GM10248 (cell line): Measurements from ENCODE around the gene TMEM129.

Source experiments
- CTCF ChIA-PET: fragments of 300-600 bp; sonication (Branson Sonifier 250); formaldehyde crosslinking; extraction: SDS; loops from one replicate; lab custom pipeline; 2021; ENCODE audit warnings: antibody characterized with exemption; lab: Yijun Ruan, JAX
- POLR2A ChIA-PET: fragments of 350-650 bp; sonication (Branson Sonifier 250); formaldehyde crosslinking; extraction: SDS; loops from one replicate; lab custom pipeline; 2020; ENCODE audit warnings: antibody characterized with exemption; lab: Yijun Ruan, JAX
- DNase-seq: peaks from one replicate; pipeline ENCODE4 v3.0.0; 2012; ENCODE audit errors: extremely low spot score
- CTCF ChIP-seq: IDR thresholded peaks from 2 replicates; pipeline ENCODE4 v1.5.1; 2012; ENCODE audit warnings: mild to moderate bottlenecking, low read depth; ENCODE audit errors: extremely low read depth, missing control alignments, control extremely low read depth

The TMEM129 gene

DNA sequence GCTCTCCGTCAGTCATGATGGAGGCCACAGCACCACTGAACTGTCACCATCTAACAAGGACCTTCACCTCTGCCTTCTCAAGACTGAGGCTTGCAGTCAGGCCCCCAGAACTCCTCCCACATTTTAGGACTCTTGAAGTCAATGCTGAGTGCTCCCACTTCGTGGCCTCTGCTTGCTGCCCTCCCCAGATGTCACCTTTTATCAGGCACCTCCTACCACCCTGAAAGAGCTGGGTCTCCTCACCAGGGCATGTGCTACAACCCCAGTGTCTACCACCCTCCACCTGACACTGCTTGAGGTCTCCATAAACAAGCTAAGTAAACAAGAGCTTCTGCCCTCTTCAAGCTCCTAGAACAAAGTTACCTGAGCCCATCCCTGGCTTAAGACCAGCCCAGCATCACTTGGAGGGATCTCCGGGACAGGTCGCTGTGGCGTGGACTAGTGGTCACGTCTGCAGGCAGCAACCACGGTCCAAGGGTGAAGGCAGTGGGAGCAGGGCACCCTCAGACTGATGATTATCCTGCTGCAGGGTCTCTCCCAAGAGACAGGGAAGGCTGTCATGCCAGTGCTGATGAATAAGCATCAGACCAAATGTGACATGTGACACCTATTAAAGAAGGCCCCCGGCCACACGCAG lies 29.3 kb downstream of the TMEM129 start:
- CTCF ChIA-PET: interaction anchor here (1.4 to 10.6 kb wide), 7 partner anchors 11 to 118 kb away, joined by 3 to 374 read pairs (median 22); partner anchors contain the start of genes SLBP, TACC3 and TMEM129
- POLR2A ChIA-PET: no interaction called here
- TF ChIP-seq CTCF: no peak
- no peak for DNase-seq

DNA sequence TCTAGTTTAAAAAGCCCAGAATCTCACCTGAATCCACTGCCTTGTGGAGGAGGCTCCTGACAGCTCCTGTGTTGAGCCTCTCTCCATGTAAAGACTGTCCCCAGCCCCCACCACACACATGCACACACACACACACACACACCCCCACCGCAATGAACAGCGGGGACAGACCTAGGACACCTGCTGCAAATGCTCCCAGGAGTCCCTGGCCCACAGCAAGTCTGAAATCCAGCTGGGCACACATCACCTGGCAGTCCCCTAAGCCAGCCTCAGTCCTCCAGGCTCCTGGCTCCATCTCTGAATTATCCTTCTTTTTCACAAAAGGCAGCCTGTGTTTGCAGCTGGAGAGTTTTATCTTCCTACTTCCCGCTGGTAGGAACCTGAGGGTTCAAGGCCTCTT lies 30.4 kb downstream of the TMEM129 start:
- POLR2A ChIA-PET: no interaction called here
- TF ChIP-seq CTCF: no peak
- no peak for DNase-seq
- CTCF ChIA-PET: interaction anchor here (1.4 to 10.6 kb wide), 4 partner anchors 12 to 44 kb away, joined by 3 to 374 read pairs (median 112); partner anchors contain the start of genes SLBP, TACC3 and TMEM129

GRCh38 chr4:1686440-1687036 lies 34.6 kb downstream of the TMEM129 start:
- CTCF ChIA-PET: no interaction called here

DNA sequence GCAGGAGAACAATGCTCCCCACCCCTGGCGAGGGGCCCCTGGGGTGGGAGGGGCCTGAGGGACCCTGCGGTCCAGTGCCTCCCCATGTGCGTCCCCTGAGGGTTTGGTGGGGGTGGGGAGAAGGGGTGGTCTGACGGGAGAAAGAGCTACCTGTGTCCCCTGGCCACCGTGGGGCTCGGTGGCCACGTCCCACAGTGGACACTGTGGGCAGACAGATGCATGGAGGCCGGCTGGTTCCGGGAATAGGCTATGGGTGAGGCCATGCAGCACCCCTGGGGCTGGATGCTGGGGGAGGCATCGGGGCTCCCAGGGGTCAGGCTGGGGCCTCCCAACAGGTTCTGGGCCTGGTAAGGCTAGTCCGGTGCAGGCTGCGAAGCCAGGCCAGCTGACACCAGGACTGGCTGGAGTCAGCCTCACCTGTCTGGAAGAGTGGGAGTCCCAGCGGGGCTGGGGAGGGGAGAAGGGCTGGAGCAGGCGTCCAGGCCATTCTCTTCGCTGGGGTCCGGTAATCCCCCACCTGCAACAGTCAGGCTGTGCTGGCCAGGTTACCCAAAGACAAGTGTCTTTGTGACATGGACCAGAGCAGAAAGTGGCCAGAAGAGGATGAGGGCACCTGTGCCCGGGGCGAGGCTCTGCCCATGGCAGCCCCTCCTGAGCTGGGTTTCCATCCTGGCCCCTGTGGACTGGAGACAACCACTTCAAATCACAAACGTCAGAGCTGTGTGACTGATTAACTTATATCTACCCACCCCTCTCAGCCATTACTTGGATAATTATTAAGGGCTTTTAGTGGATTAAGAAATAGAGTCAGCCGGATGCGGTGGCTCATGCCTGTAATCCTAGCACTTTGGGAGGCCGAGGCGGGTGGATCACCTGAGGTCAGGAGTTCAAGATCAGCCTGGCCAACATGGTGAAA lies 35.6 kb downstream of the TMEM129 start:
- TF ChIP-seq CTCF: no peak
- POLR2A ChIA-PET: no interaction called here
- DNase-seq: no peak
- CTCF ChIA-PET: interaction anchor here (1.0 kb wide), 1 partner anchor 8 kb away, joined by 4 read pairs; no protein-coding TSS in a partner anchor

More at GRCh38 chr4:1686440-1687036, 34.6 kb downstream of the TMEM129 start:
- no peak for DNase-seq
- no peak for TF ChIP-seq CTCF
- POLR2A ChIA-PET: interaction anchor here (0.7 to 1.1 kb wide), 2 partner anchors 22 to 952 kb away, joined by 5 to 7 read pairs; no protein-coding TSS in a partner anchor

- ChIA-PET POLR2A (no interaction called here), CTCF (interaction anchor here (1.0 to 2.7 kb wide), 2 partner anchors 9 kb away, joined by 4 to 15 read pairs; no protein-coding TSS in a partner anchor)
These were observed 36.5 kb downstream of the TMEM129 start for GRCh38 chr4:1684506-1685234.

More at GRCh38 chr4:1684506-1685234, 36.5 kb downstream of the TMEM129 start:
- no peak for TF ChIP-seq CTCF
- no peak for DNase-seq
